IMR-90 (cell line): ENCODE measurements around the gene MCF2L. TPM values are rescaled to one million over a fixed set of nuclear protein-coding genes. Genes with fewer than 3 reads are reported as not detected.

Experiments
- ATAC-seq: fragments of 200-7000 bp; cut with Tn5 transposase; 2 replicates; pipeline ENCODE4 v1.9.1; 2020; ENCODE audit warnings: low read depth, mild to moderate bottlenecking, moderate library complexity
- BruUV-seq: library from RNA; stranded (reverse); fragments of 400-500 nt; replicated peaks from 2 replicates; lab custom pipeline; 2021; lab: Mats Ljungman, UMichigan
- CTCF ChIA-PET: fragments of 300-600 bp; formaldehyde crosslinking; extraction: SDS; loops from one replicate; lab custom pipeline; 2021; ENCODE audit warnings: antibody characterized with exemption; lab: Yijun Ruan, JAX
- POLR2A ChIA-PET: fragments of 300-600 bp; sonication (Branson Sonifier 250); formaldehyde crosslinking; loops from one replicate; lab custom pipeline; 2022; ENCODE audit warnings: antibody characterized with exemption; ENCODE audit not compliant: unreplicated experiment; lab: Charles Lee
- DNase-seq: peaks from one replicate; pipeline ENCODE4 v3.0.0; 2013
- H2AFZ ChIP-seq: replicated peaks from 2 replicates; pipeline ENCODE3; 2013; ENCODE audit warnings: low read length, mild to moderate bottlenecking; ENCODE audit not compliant: poor library complexity
- H2AK5ac ChIP-seq: 2 replicates; pipeline ENCODE4 v1.6.1; 2013; ENCODE audit warnings: low read depth, low read length, inconsistent platforms
- H2AK9ac ChIP-seq: replicated peaks from 2 replicates; pipeline ENCODE3; 2013; ENCODE audit warnings: mild to moderate bottlenecking, low read depth, low read length, moderate library complexity; ENCODE audit not compliant: poor library complexity
- H2BK120ac ChIP-seq: 2 replicates; pipeline ENCODE4 v1.6.1; 2013; ENCODE audit warnings: low read depth, low read length, inconsistent platforms
- H2BK15ac ChIP-seq: 3 replicates; pipeline ENCODE4 v1.6.1; 2013; ENCODE audit warnings: low read depth, low read length, inconsistent platforms
- H2BK20ac ChIP-seq: 2 replicates; pipeline ENCODE4 v1.6.1; 2013; ENCODE audit warnings: low read depth, mild to moderate bottlenecking, inconsistent platforms, low read length, moderate library complexity
- H2BK5ac ChIP-seq: 2 replicates; pipeline ENCODE4 v1.6.1; 2013; ENCODE audit warnings: mild to moderate bottlenecking, low read depth, low read length, inconsistent platforms; ENCODE audit not compliant: poor library complexity, severe bottlenecking
- H3K14ac ChIP-seq: replicated peaks from 2 replicates; pipeline ENCODE4 v1.6.1; 2013; ENCODE audit warnings: low read depth, low read length, inconsistent platforms
- H3K18ac ChIP-seq: 2 replicates; pipeline ENCODE4 v1.6.1; 2013; ENCODE audit warnings: low read depth, low read length, control low read depth
- H3K23ac ChIP-seq: 2 replicates; pipeline ENCODE4 v1.6.1; 2013; ENCODE audit warnings: low read depth, low read length, inconsistent platforms
- H3K27ac ChIP-seq: 2 replicates; pipeline ENCODE4 v1.5.1; 2013; ENCODE audit warnings: mild to moderate bottlenecking, control low read depth, low read length; ENCODE audit not compliant: insufficient read depth
- H3K27me3 ChIP-seq: 2 replicates; pipeline ENCODE4 v1.6.1; 2013; ENCODE audit warnings: low read length; ENCODE audit not compliant: control insufficient read depth, insufficient read depth
- H3K36me3 ChIP-seq: 2 replicates; pipeline ENCODE4 v1.6.1; 2013; ENCODE audit warnings: low read length, mixed read lengths; ENCODE audit not compliant: control insufficient read depth, insufficient read depth
- H3K4ac ChIP-seq: 2 replicates; pipeline ENCODE4 v1.6.1; 2013; ENCODE audit warnings: low read depth, low read length, inconsistent platforms
- H3K4me1 ChIP-seq: 2 replicates; pipeline ENCODE4 v1.6.1; 2013; ENCODE audit warnings: low read length, mixed read lengths; ENCODE audit not compliant: control insufficient read depth, insufficient read depth
- H3K4me2 ChIP-seq: 2 replicates; pipeline ENCODE4 v1.6.1; 2013; ENCODE audit warnings: low read depth, mild to moderate bottlenecking, control low read depth, low read length, moderate library complexity
- H3K4me3 ChIP-seq: 2 replicates; pipeline ENCODE4 v1.5.1; 2013; ENCODE audit warnings: low read depth, mild to moderate bottlenecking, control low read depth, low read length, moderate library complexity; ENCODE audit not compliant: insufficient read depth
- H3K56ac ChIP-seq: 2 replicates; pipeline ENCODE4 v1.6.1; 2013; ENCODE audit warnings: low read length, inconsistent platforms; ENCODE audit not compliant: insufficient read depth; ENCODE audit errors: extremely low read depth
- H3K79me1 ChIP-seq, 2 experiments: 2 replicates each; pipeline ENCODE4 v1.6.1; 2013; ENCODE audit warnings: low read length in 2 of 2, inconsistent platforms in 1 of 2, low read depth in 1 of 2
- H3K9ac ChIP-seq: 2 replicates; pipeline ENCODE4 v1.6.1; 2013; ENCODE audit warnings: low read depth, low read length, control low read depth
- H3K9me1 ChIP-seq: 2 replicates; pipeline ENCODE4 v1.6.1; 2013; ENCODE audit warnings: low read length, inconsistent platforms; ENCODE audit not compliant: insufficient read depth
- H3K9me3 ChIP-seq: 2 replicates; pipeline ENCODE4 v1.6.1; 2013; ENCODE audit warnings: low read length; ENCODE audit not compliant: control insufficient read depth, insufficient read depth
- H4K20me1 ChIP-seq: 2 replicates; pipeline ENCODE4 v1.6.1; 2013; ENCODE audit warnings: low read length, inconsistent platforms; ENCODE audit not compliant: insufficient read depth
- H4K5ac ChIP-seq: 2 replicates; pipeline ENCODE4 v1.6.1; 2013; ENCODE audit warnings: mild to moderate bottlenecking, low read depth, low read length, control low read depth
- H4K8ac ChIP-seq, 2 experiments: 2 replicates each; pipeline ENCODE4 v1.6.1; 2013; ENCODE audit warnings: low read depth in 2 of 2, low read length in 2 of 2, control low read depth in 1 of 2, inconsistent platforms in 1 of 2
- H4K91ac ChIP-seq: 2 replicates; pipeline ENCODE4 v1.6.1; 2013; ENCODE audit warnings: low read depth, low read length, inconsistent platforms; ENCODE audit not compliant: insufficient read depth
- FOS ChIP-seq: fragments of 150-350 bp; IDR thresholded peaks from 2 replicates; pipeline ENCODE4 v1.6.1; 2016; ENCODE audit warnings: low read depth, low read length
- RAD21 ChIP-seq: IDR thresholded peaks from 2 replicates; pipeline ENCODE4 v1.6.1; 2012; ENCODE audit warnings: low read length, improper control_type of control experiment
- SMC3 ChIP-seq: fragments of 150-350 bp; IDR thresholded peaks from 2 replicates; pipeline ENCODE4 v1.6.1; 2016; ENCODE audit warnings: low read depth, mild to moderate bottlenecking, antibody characterized with exemption, low read length, moderate library complexity
- WGBS, 2 experiments: methylation state at CpG; one replicate each; pipeline versions ENCODE4 v1.1.5 to v1.1.7; 2013; ENCODE audit warnings: missing lambda C conversion rate in 2 of 2; ENCODE audit not compliant: insufficient read length in 1 of 2; ENCODE audit errors: extremely low coverage in 2 of 2; 5-methylcytosine and 5-hydroxymethylcytosine counted together
- dilution Hi-C: fragments of 300-500 bp; cut with HindIII; formaldehyde crosslinking; loops from one replicate; pipeline ENCODE4 v1.14.3; 2018; ENCODE audit warnings: low sequenced_read_pairs; ENCODE audit not compliant: unreplicated experiment
- in situ Hi-C: fragments of 300-500 bp; cut with MboI; formaldehyde crosslinking; loops from 3 replicates; pipeline ENCODE4 v1.14.3; 2019; ENCODE audit warnings: low sequenced_read_pairs, inconsistent platforms, mixed read lengths
- intact Hi-C: fragments of 100-400 bp; cut with micrococcal nuclease; formaldehyde crosslinking; loops from 2 replicates; pipeline ENCODE4 v1.10.0; 2022
- polyA plus RNA-seq, 3 experiments: library from polyadenylated mRNA; depleted of rRNA; stranded (reverse); fragments of >200 nt; gene quantifications; 2 replicates each; pipeline ENCODE4 v1.2.3, GENCODE V29; 2012; ENCODE audit warnings: low replicate concordance in 1 of 3
- total RNA-seq: library from RNA; depleted of rRNA; stranded (reverse); fragments of >200 nt; gene quantifications from 2 replicates; pipeline ENCODE4 v1.2.3, GENCODE V29; 2012
- TF ChIP-seq, protein P1 (sequence below): fragments of 150-350 bp; IDR thresholded peaks from 2 replicates; pipeline ENCODE4 v1.6.1; 2016; ENCODE audit warnings: low read depth, mild to moderate bottlenecking, low read length, moderate library complexity, borderline replicate concordance
- TF ChIP-seq, protein P2 (sequence below): fragments of 150-350 bp; IDR thresholded peaks from 2 replicates; pipeline ENCODE4 v1.6.1; 2017; ENCODE audit warnings: mild to moderate bottlenecking, antibody characterized with exemption, low read length, low read depth

Gene MCF2L
- total and polyA plus RNA-seq, 2 of the 4 experiments (the other 2 are of a cell fraction), result 0.18 TPM; not detected in 1

GRCh38 chr13:112954488-112955270, 14.3 kb upstream of the MCF2L start:
- in situ Hi-C loops, result no loop called here

More at GRCh38 chr13:112954488-112955270, 14.3 kb upstream of the MCF2L start:
- Histone ChIP-seq H2AK9ac (no peak overlapping the region), H3K27ac (no peak overlapping the region), H3K4me3 (no peak overlapping the region), H2BK120ac (no peak overlapping the region), H2BK15ac (no peak overlapping the region), H3K4me1 (no peaks in the 10 kb centered on the region), H3K18ac (no peak overlapping the region), H2AFZ (no peak overlapping the region), H4K20me1 (0 out of 2 replicates have a peak, but pooled peaks cover 4% of the 10 kb centered on the region), H3K9me3 (no peaks in the 10 kb centered on the region), H4K8ac (no peak overlapping the region), H2BK5ac (no peak overlapping the region), H4K91ac (no peak overlapping the region), H3K56ac (no peak overlapping the region), H3K9me1 (no peaks in the 10 kb centered on the region), H3K79me1 (no peaks in the 10 kb centered on the region), H2AK5ac (no peak overlapping the region), H3K14ac (no peak overlapping the region), H3K9ac (no peak overlapping the region), H3K4ac (no peak overlapping the region), H3K4me2 (no peak overlapping the region), H2BK20ac (no peak overlapping the region), H4K5ac (no peak overlapping the region), H3K36me3 (no peaks in the 10 kb centered on the region), H3K27me3 (peaks cover 76% of the 10 kb centered on the region), H3K23ac (no peak overlapping the region)
- POLR2A ChIA-PET, result no interaction called here
- 40% methylated on average over 8 of the region's 13 CpGs; no CpG with 5 or more reads in 1 of the 2 experiments for WGBS, 2 experiments
- no peak for DNase-seq
- dilution Hi-C loops, result no loop called here
- intact Hi-C loops, result no loop called here
- no TSS peak for BruUV-seq
- ATAC-seq, result no peak
- TF ChIP-seq RAD21 (no peak), FOS (no peak), SMC3 (no peak)
- TF ChIP-seq, protein P1, sequence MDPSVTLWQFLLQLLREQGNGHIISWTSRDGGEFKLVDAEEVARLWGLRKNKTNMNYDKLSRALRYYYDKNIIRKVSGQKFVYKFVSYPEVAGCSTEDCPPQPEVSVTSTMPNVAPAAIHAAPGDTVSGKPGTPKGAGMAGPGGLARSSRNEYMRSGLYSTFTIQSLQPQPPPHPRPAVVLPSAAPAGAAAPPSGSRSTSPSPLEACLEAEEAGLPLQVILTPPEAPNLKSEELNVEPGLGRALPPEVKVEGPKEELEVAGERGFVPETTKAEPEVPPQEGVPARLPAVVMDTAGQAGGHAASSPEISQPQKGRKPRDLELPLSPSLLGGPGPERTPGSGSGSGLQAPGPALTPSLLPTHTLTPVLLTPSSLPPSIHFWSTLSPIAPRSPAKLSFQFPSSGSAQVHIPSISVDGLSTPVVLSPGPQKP, result no peak
- TF ChIP-seq, protein P2, sequence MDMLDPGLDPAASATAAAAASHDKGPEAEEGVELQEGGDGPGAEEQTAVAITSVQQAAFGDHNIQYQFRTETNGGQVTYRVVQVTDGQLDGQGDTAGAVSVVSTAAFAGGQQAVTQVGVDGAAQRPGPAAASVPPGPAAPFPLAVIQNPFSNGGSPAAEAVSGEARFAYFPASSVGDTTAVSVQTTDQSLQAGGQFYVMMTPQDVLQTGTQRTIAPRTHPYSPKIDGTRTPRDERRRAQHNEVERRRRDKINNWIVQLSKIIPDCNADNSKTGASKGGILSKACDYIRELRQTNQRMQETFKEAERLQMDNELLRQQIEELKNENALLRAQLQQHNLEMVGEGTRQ, result no peak
- CTCF ChIA-PET, result no interaction called here
